GM12878 (cell line): ENCODE results near the gene RELT.

Experiments
- CREB1 ChIP-seq: IDR thresholded peaks from 2 replicates; pipeline ENCODE4 v1.6.1; 2012; ENCODE audit warnings: low read depth, mild to moderate bottlenecking, inconsistent platforms
- EGR1 ChIP-seq, 2 experiments: IDR thresholded peaks; 1 replicate in 1 of 2; 2 replicates in 1 of 2; pipeline ENCODE4 v1.6.1; 2011 to 2012; ENCODE audit warnings: low read depth in 2 of 2, low read length in 2 of 2, borderline replicate concordance in 1 of 2, mild to moderate bottlenecking in 1 of 2, moderate library complexity in 1 of 2
- ESRRA ChIP-seq: IDR thresholded peaks from 2 replicates; pipeline ENCODE4 v1.6.1; 2012; ENCODE audit warnings: mild to moderate bottlenecking, low read length, improper control_type of control experiment
- JUNB ChIP-seq: IDR thresholded peaks from 2 replicates; pipeline ENCODE4 v1.6.1; 2016; ENCODE audit warnings: antibody characterized with exemption, mild to moderate bottlenecking
- MTA3 ChIP-seq: IDR thresholded peaks from 2 replicates; pipeline ENCODE4 v1.6.1; 2012; ENCODE audit warnings: low read length, inconsistent platforms, borderline replicate concordance
- POLR2A ChIP-seq: IDR thresholded peaks from 2 replicates; pipeline ENCODE4 v1.6.1; 2011; ENCODE audit warnings: low read depth, mild to moderate bottlenecking, low read length
- TF ChIP-seq, protein P1 (sequence below), 3 experiments: IDR thresholded peaks in 2 of 3; conservative IDR thresholded peaks in 1 of 3; 2 replicates each; pipeline ENCODE4 v1.5.1; 2011; ENCODE audit warnings: low read depth in 3 of 3, low read length in 3 of 3, mild to moderate bottlenecking in 3 of 3, control low read depth in 2 of 3, moderate library complexity in 2 of 3, inconsistent platforms in 1 of 3, mixed read lengths in 1 of 3; ENCODE audit not compliant: control insufficient read depth in 2 of 3, insufficient read depth in 1 of 3; ENCODE audit errors: extremely low read depth in 1 of 3
- TF ChIP-seq, protein P2 (sequence below): IDR thresholded peaks from 2 replicates; pipeline ENCODE4 v1.6.1; 2012; ENCODE audit warnings: mild to moderate bottlenecking, low read depth, low read length

DNA sequence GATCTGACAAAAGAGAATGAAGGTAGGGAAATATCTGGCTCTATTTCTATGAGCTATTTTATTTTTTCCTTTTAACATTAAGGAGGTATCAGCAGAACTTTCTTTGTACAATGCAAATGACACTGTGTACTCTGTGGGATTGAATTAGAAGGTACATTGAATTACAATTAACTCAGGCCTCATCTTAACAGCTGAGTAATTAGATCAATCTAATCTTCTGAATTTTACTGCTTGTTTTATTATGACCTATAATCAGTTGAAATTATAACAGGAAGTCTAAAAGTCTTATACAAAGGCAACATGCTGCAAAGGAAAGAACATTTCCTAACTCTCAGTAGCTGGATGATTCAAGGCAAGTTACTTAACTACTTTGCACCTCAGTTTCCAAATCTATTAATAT, 69.8 kb downstream of the RELT start:
- TF ChIP-seq, protein P1, sequence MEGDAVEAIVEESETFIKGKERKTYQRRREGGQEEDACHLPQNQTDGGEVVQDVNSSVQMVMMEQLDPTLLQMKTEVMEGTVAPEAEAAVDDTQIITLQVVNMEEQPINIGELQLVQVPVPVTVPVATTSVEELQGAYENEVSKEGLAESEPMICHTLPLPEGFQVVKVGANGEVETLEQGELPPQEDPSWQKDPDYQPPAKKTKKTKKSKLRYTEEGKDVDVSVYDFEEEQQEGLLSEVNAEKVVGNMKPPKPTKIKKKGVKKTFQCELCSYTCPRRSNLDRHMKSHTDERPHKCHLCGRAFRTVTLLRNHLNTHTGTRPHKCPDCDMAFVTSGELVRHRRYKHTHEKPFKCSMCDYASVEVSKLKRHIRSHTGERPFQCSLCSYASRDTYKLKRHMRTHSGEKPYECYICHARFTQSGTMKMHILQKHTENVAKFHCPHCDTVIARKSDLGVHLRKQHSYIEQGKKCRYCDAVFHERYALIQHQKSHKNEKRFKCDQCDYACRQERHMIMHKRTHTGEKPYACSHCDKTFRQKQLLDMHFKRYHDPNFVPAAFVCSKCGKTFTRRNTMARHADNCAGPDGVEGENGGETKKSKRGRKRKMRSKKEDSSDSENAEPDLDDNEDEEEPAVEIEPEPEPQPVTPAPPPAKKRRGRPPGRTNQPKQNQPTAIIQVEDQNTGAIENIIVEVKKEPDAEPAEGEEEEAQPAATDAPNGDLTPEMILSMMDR (IDR thresholded peaks at IDR 0.05 in 2 of 3, conservative IDR thresholded peaks at IDR 0.05 in 1 of 3; ENCODE audit: control insufficient read depth in 2 of 3, extremely low read depth in 1 of 3, insufficient read depth in 1 of 3, low read depth in 3 of 3, low read length in 3 of 3), result no peak
- TF ChIP-seq MTA3 (no peak), EGR1 (IDR thresholded peaks at IDR 0.05; ENCODE audit: borderline replicate concordance in 1 of 2, low read depth in 2 of 2, low read length in 2 of 2) (no peak), CREB1 (no peak), JUNB (no peak), ESRRA (no peak), POLR2A (no peak)
- TF ChIP-seq, protein P2, sequence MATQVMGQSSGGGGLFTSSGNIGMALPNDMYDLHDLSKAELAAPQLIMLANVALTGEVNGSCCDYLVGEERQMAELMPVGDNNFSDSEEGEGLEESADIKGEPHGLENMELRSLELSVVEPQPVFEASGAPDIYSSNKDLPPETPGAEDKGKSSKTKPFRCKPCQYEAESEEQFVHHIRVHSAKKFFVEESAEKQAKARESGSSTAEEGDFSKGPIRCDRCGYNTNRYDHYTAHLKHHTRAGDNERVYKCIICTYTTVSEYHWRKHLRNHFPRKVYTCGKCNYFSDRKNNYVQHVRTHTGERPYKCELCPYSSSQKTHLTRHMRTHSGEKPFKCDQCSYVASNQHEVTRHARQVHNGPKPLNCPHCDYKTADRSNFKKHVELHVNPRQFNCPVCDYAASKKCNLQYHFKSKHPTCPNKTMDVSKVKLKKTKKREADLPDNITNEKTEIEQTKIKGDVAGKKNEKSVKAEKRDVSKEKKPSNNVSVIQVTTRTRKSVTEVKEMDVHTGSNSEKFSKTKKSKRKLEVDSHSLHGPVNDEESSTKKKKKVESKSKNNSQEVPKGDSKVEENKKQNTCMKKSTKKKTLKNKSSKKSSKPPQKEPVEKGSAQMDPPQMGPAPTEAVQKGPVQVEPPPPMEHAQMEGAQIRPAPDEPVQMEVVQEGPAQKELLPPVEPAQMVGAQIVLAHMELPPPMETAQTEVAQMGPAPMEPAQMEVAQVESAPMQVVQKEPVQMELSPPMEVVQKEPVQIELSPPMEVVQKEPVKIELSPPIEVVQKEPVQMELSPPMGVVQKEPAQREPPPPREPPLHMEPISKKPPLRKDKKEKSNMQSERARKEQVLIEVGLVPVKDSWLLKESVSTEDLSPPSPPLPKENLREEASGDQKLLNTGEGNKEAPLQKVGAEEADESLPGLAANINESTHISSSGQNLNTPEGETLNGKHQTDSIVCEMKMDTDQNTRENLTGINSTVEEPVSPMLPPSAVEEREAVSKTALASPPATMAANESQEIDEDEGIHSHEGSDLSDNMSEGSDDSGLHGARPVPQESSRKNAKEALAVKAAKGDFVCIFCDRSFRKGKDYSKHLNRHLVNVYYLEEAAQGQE, result no peak
